Measurements from ENCODE around the gene NUCKS1. TPM values are rescaled to one million over a fixed set of nuclear protein-coding genes. Genes with fewer than 3 reads are reported as not detected.

NUCKS1 gene
- total RNA-seq, 1 donor from 2014 or later: 245 TPM

DNA sequence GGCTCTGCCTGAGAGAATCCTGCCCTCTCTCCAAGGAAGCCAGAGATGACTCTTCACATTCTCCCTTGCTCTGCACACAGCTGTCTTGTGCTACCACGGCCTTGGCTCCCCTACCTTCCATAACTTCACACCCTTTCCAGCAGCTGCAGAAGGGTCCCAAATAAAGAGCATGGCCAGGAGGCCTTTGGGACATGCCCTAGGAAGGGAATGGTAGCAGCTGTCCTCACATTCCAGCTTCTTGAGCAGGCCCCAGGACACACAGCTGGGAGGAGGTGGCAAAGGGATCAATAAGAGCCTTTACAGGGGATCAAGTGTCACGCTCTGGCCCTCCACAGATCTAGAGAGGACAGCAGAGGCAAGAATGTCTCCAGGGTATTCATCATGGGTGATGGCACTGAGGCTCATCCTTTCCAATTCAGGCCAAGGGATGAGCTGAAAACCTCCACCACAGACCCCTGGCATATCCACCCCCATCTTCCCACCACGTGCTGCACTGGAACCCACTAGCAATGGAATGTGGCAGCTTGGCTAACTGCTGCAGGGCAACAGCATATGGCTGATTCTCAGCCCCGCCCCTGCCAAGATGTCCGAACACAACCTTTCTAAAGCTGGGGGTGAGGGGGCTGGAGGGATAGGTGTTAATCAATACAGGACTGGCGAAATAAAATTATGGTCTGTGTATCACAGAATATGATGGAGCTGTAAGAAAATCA lies 43.1 kb upstream of the NUCKS1 start:
- peaks cover 3% of the 10 kb centered on the region for H3K4me1 Mint-ChIP-seq (ENCODE audit: low read depth)
- DNase-seq (ENCODE audit: low spot score, unreplicated experiment): no peak
- H3K36me3 Mint-ChIP-seq (ENCODE audit: insufficient read depth): peaks cover 9% of the 10 kb centered on the region
- no peak overlapping the region for H3K27ac Mint-ChIP-seq
- TF ChIP-seq, protein P1, sequence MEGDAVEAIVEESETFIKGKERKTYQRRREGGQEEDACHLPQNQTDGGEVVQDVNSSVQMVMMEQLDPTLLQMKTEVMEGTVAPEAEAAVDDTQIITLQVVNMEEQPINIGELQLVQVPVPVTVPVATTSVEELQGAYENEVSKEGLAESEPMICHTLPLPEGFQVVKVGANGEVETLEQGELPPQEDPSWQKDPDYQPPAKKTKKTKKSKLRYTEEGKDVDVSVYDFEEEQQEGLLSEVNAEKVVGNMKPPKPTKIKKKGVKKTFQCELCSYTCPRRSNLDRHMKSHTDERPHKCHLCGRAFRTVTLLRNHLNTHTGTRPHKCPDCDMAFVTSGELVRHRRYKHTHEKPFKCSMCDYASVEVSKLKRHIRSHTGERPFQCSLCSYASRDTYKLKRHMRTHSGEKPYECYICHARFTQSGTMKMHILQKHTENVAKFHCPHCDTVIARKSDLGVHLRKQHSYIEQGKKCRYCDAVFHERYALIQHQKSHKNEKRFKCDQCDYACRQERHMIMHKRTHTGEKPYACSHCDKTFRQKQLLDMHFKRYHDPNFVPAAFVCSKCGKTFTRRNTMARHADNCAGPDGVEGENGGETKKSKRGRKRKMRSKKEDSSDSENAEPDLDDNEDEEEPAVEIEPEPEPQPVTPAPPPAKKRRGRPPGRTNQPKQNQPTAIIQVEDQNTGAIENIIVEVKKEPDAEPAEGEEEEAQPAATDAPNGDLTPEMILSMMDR (IDR thresholded peaks at IDR 0.05; ENCODE audit: unreplicated experiment): no peak
- no peak overlapping the region for H3K4me3 Mint-ChIP-seq (ENCODE audit: low read depth)
- H3K27me3 Mint-ChIP-seq: no peaks in the 10 kb centered on the region
- H3K9me3 Mint-ChIP-seq (ENCODE audit: low read depth): no peaks in the 10 kb centered on the region

DNA sequence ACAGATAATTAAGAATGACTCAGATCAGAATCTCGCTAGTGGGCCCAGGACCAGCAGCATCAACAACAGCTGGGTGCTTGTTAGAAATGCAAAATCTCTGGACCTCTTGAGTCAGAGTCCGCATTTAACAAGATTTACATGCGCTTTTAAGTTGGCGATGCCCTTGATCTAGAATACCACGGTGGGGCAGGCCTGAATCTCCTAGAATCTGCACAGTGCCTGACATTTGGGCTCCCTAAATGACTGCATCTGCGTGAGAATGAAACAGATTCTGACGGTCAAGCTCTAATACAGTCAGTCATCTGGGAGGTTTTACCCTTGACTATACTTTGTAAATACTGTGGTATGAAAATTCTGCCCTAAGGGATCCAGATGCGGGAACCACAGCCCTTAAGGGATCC lies 42.5 kb upstream of the NUCKS1 start:
- peaks cover 1% of the 10 kb centered on the region for H3K4me1 Mint-ChIP-seq (ENCODE audit: low read depth)
- no peak for DNase-seq (ENCODE audit: low spot score, unreplicated experiment)
- no peaks in the 10 kb centered on the region for H3K27me3 Mint-ChIP-seq
- no peaks in the 10 kb centered on the region for H3K9me3 Mint-ChIP-seq (ENCODE audit: low read depth)
- no peak overlapping the region for H3K27ac Mint-ChIP-seq
- TF ChIP-seq, protein P1 (IDR thresholded peaks at IDR 0.05; ENCODE audit: unreplicated experiment): no peak
- no peak overlapping the region for H3K4me3 Mint-ChIP-seq (ENCODE audit: low read depth)
- H3K36me3 Mint-ChIP-seq (ENCODE audit: insufficient read depth): peaks cover 9% of the 10 kb centered on the region

DNA sequence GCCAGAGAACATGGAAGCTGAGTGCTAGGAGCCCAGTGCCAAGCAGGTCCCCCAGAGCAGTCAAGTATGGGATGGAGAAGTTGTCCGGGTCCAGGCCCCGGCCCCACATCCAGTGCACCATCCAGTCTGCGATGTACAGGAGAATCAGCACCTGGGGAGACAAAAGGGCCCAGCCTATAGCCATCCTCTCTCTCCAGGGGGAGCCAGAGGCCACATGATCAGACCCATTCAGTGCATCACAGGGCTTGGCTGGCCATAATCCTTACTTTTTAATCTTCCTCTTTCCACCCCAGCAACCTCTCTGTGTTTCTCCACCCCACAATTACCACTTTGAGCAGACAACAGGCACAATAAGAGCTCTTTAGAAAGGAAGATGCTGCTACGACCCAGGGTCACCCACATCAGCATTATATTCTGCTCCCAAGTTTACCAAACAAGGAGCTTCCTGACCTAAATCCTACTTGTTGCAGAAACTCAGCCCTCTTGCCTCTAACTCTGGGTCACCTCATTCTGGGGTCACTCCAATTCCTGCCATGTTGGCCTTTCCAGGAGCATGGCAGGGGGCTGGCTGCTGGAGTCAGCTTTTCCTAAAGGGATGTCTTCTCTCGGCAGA lies 41.7 kb upstream of the NUCKS1 start:
- Mint-ChIP-seq H3K36me3 (ENCODE audit: insufficient read depth) (peaks cover 6% of the 10 kb centered on the region), H3K9me3 (ENCODE audit: low read depth) (no peaks in the 10 kb centered on the region), H3K27ac (no peak overlapping the region), H3K4me1 (ENCODE audit: low read depth) (peaks cover 1% of the 10 kb centered on the region), H3K4me3 (ENCODE audit: low read depth) (no peak overlapping the region), H3K27me3 (no peaks in the 10 kb centered on the region)
- peak; percentile 39 for DNase-seq (ENCODE audit: low spot score, unreplicated experiment)
- TF ChIP-seq, protein P1 (IDR thresholded peaks at IDR 0.05; ENCODE audit: unreplicated experiment): peak; percentile 84

DNA sequence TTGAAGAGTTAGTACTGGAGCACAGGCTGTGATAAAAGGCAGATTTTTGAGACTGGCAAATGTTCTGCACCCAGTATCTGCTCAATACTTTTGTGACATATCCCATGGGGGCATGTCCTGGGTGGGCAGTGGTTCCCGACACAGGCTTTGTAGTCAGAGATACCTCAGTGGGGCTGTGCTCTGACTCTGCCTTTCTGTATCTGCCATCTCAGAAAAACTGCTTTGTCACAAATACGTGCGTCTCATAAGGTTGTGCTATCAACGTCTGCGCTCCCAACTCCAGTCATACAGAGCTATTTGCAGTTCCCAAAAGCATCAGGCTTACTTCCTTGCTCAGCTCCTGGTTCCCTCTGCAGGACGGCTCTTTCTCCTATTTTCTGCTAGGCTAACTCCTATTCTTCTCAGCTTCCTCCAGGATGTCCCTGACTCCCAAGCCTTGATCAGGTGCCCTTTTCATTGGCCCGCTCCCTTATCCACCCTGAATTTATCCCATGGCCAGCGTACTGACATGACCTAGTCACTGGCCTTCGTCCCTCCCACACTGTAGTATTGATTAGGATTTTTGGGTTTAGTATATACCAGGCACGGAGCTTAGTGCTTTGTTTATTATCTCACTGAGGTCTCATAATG lies 37.4 kb upstream of the NUCKS1 start:
- H3K9me3 Mint-ChIP-seq (ENCODE audit: low read depth): no peaks in the 10 kb centered on the region
- no peak overlapping the region for H3K4me3 Mint-ChIP-seq (ENCODE audit: low read depth)
- no peaks in the 10 kb centered on the region for H3K4me1 Mint-ChIP-seq (ENCODE audit: low read depth)
- H3K27ac Mint-ChIP-seq: no peak overlapping the region
- TF ChIP-seq, protein P1 (IDR thresholded peaks at IDR 0.05; ENCODE audit: unreplicated experiment): no peak
- no peaks in the 10 kb centered on the region for H3K27me3 Mint-ChIP-seq
- DNase-seq (ENCODE audit: low spot score, unreplicated experiment): no peak
- peaks cover 2% of the 10 kb centered on the region for H3K36me3 Mint-ChIP-seq (ENCODE audit: insufficient read depth)

DNA sequence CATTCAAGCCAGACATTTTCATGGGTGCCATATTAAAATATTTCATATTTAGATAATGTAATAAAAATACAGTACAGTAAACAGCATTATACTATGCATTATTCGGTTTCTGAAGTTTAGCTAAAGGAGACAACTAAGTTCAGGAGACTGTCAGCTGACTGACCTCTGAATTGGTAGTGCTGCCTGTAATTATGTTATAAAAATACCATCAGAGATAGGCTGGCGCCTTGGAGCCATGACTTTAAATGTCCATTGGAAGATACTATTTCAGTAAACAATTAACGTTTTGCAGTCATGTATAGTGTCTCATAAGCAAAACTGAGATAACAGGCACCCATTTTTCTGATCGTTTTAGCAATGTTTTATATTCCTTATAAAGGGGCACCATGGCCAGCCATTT lies 36.6 kb upstream of the NUCKS1 start:
- Mint-ChIP-seq H3K27me3 (no peaks in the 10 kb centered on the region), H3K4me3 (ENCODE audit: low read depth) (no peak overlapping the region), H3K27ac (no peak overlapping the region), H3K36me3 (ENCODE audit: insufficient read depth) (peaks cover 2% of the 10 kb centered on the region), H3K4me1 (ENCODE audit: low read depth) (no peaks in the 10 kb centered on the region), H3K9me3 (ENCODE audit: low read depth) (no peaks in the 10 kb centered on the region)
- TF ChIP-seq, protein P1 (IDR thresholded peaks at IDR 0.05; ENCODE audit: unreplicated experiment): no peak
- no peak for DNase-seq (ENCODE audit: low spot score, unreplicated experiment)
